ENCODE data around the gene SLC30A2.

DNA sequence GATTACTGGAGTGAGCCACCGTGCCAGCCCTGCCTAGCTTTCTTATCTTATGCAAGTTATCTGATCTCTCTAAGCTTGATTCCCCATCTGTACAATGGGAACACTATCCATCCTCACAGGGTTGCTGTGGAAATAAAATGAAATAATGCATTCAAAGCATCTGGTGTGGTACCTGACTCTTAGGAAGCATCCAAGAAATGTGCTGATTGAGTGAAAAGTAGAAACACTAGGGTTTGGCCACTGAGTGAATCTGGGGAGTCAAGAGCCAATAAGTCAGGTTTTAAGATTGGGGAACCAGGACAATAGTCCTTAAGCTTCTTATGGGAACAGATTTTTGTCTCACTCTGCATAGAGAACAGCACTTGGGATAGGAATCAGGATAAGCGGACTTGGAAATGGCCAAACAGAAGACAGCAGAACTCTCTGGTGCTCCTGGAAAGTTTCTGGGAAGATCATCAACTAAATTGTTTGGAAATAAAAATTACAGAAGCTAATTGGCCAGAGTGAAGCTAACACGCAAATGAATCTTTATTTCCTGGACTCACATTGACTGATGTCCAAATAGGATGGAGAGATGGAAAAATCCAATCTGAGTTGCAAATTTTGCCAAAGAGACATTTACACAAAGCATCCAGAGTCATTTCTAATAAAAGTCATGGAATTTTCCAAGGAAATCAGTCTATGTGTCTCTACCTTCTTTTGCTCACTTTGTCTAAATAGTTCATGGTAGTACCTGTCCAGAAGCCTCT, 51.3 kb downstream of the SLC30A2 start:
- TF ChIP-seq CHD2 (IDR thresholded peaks at IDR 0.05; ENCODE audit: low read length, partially characterized antibody): no peak
- no peak for TF ChIP-seq CBX8 (IDR thresholded peaks at IDR 0.05)
- TF ChIP-seq EP300 (IDR thresholded peaks at IDR 0.05): no peak
